B cell (primary cell): ENCODE measurements around the gene TUBA3C. TPM values are rescaled to one million over a fixed set of nuclear protein-coding genes. Genes with fewer than 3 reads are reported as not detected.

Source experiments
- ATAC-seq: fragments of 200-7000 bp; cut with Tn5 transposase; one replicate; pipeline ENCODE4 v1.10.0; 2021; ENCODE audit warnings: low read depth, mild to moderate bottlenecking, moderate number of reproducible peaks, moderate library complexity
- CTCF ChIA-PET: fragments of 350-600 bp; sonication (Branson Sonifier 250); formaldehyde crosslinking; loops from one replicate; lab custom pipeline; 2021; ENCODE audit warnings: antibody characterized with exemption, inconsistent platforms; lab: Charles Lee
- POLR2A ChIA-PET: fragments of 350-600 bp; sonication (Branson Sonifier 250); formaldehyde crosslinking; loops from one replicate; lab custom pipeline; 2021; ENCODE audit warnings: antibody characterized with exemption; lab: Charles Lee
- DNase-seq: peaks from one replicate; pipeline ENCODE4 v3.0.0; 2013
- H2AFZ ChIP-seq: 2 replicates; pipeline ENCODE4 v1.6.1; 2012; ENCODE audit warnings: mild to moderate bottlenecking, low read depth, low read length; ENCODE audit not compliant: insufficient read depth, poor library complexity, severe bottlenecking
- H3K27ac ChIP-seq, 2 donors: 1 replicate in 1 of 2; 2 replicates in 1 of 2; pipeline ENCODE4 v1.5.1; 2012 to 2013; ENCODE audit warnings: low read length in 2 of 2, mild to moderate bottlenecking in 2 of 2, moderate library complexity in 1 of 2
- H3K27me3 ChIP-seq, 4 experiments: fragments of 200-600 bp in 1 of 4; sonication (generic) in 1 of 4; replicated peaks in 1 of 4; 1 replicate in 2 of 4; 2 replicates in 2 of 4; pipeline versions ENCODE4 v1.6.1 to v1.7.0; 2013 to 2016; ENCODE audit warnings: low read length in 3 of 4, mild to moderate bottlenecking in 2 of 4, mixed read lengths in 1 of 4, moderate library complexity in 1 of 4; ENCODE audit not compliant: insufficient read depth in 4 of 4, control insufficient read depth in 3 of 4; ENCODE audit errors: control extremely low read depth in 1 of 4
- H3K36me3 ChIP-seq, 2 experiments: replicated peaks in 1 of 2; 1 replicate in 1 of 2; 2 replicates in 1 of 2; pipeline versions ENCODE4 v1.6.1 to v1.7.1; 2013; ENCODE audit warnings: low read length in 1 of 2; ENCODE audit not compliant: insufficient read depth in 2 of 2, control insufficient read depth in 1 of 2; ENCODE audit errors: control extremely low read depth in 1 of 2, extremely low read depth in 1 of 2
- H3K4me1 ChIP-seq, 2 donors: fragments of 200-600 bp in 1 of 2; sonication (generic) in 1 of 2; 1 replicate in 1 of 2; 2 replicates in 1 of 2; pipeline versions ENCODE4 v1.5.1 to v1.6.1; 2013 to 2017; ENCODE audit warnings: low read length in 2 of 2; ENCODE audit not compliant: control insufficient read depth in 2 of 2, insufficient read depth in 2 of 2
- H3K4me2 ChIP-seq: replicated peaks from 2 replicates; pipeline ENCODE3; 2012; ENCODE audit warnings: mild to moderate bottlenecking, low read depth, low read length; ENCODE audit not compliant: poor library complexity, severe bottlenecking
- H3K4me3 ChIP-seq, 5 experiments: fragments of 200-600 bp in 1 of 5; sonication (generic) in 1 of 5; 1 replicate in 3 of 5; 2 replicates in 2 of 5; pipeline versions ENCODE4 v1.5.1 to v1.7.0; 2011 to 2016; ENCODE audit warnings: low read length in 4 of 5, mild to moderate bottlenecking in 4 of 5, low read depth in 2 of 5, control low read depth in 1 of 5, moderate library complexity in 1 of 5; ENCODE audit not compliant: insufficient read depth in 1 of 5; ENCODE audit errors: control extremely low read depth in 1 of 5, extremely low read depth in 1 of 5
- H3K79me2 ChIP-seq: fragments of 200-600 bp; sonication (generic); one replicate; pipeline ENCODE4 v1.6.0; 2016; ENCODE audit warnings: low read length; ENCODE audit not compliant: control insufficient read depth, insufficient read depth
- H3K9ac ChIP-seq: fragments of 200-600 bp; sonication (generic); 2 replicates; pipeline ENCODE4 v1.6.1; 2017; ENCODE audit warnings: mild to moderate bottlenecking, low read length, moderate library complexity
- H3K9me3 ChIP-seq, 3 donors: one replicate each; pipeline versions ENCODE4 v1.6.1 to v1.7.1; 2013; ENCODE audit warnings: low read length in 2 of 3; ENCODE audit not compliant: control insufficient read depth in 2 of 3, insufficient read depth in 1 of 3; ENCODE audit errors: control extremely low read depth in 1 of 3
- H4K20me1 ChIP-seq: 2 replicates; pipeline ENCODE4 v1.6.0; 2012; ENCODE audit warnings: mild to moderate bottlenecking, low read length; ENCODE audit not compliant: insufficient read depth, control insufficient read depth, poor library complexity, severe bottlenecking
- H3K27ac Mint-ChIP-seq: one replicate; pipeline ENCODE4 v1.8.0; 2021; ENCODE audit warnings: mixed read lengths
- H3K27me3 Mint-ChIP-seq: one replicate; pipeline ENCODE4 v1.8.0; 2021; ENCODE audit warnings: mixed read lengths
- H3K4me1 Mint-ChIP-seq: one replicate; pipeline ENCODE4 v1.8.0; 2021; ENCODE audit warnings: mixed read lengths
- H3K4me3 Mint-ChIP-seq: one replicate; pipeline ENCODE4 v1.8.0; 2021; ENCODE audit warnings: mixed read lengths
- H3K9me3 Mint-ChIP-seq: one replicate; pipeline ENCODE4 v1.8.0; 2022; ENCODE audit warnings: mixed read lengths; ENCODE audit not compliant: insufficient read depth
- CTCF ChIP-seq: fragments of 200-600 bp; IDR thresholded peaks from one replicate; pipeline ENCODE4 v1.8.0; 2022; ENCODE audit warnings: antibody characterized with exemption, mild to moderate bottlenecking
- EZH2 ChIP-seq: IDR thresholded peaks from 2 replicates; pipeline ENCODE4 v1.6.1; 2012; ENCODE audit warnings: borderline replicate concordance, low read depth, mild to moderate bottlenecking, moderate library complexity, low read length; ENCODE audit not compliant: insufficient read depth, poor library complexity, severe bottlenecking
- WGBS: methylation state at CpG from one replicate; pipeline ENCODE4 v1.1.5; 2013; ENCODE audit warnings: missing lambda C conversion rate; ENCODE audit not compliant: insufficient coverage; 5-methylcytosine and 5-hydroxymethylcytosine counted together
- intact Hi-C: fragments of 100-400 bp; cut with micrococcal nuclease; formaldehyde crosslinking; loops from one replicate; pipeline ENCODE4 v1.10.0; 2022
- polyA plus RNA-seq: library from polyadenylated mRNA; depleted of rRNA; stranded (reverse); fragments of >200 nt; gene quantifications from 2 replicates; pipeline ENCODE4 v1.2.3, GENCODE V29; 2012
- total RNA-seq, 2 donors: library from RNA; stranded (reverse); fragments of 120-200 nt in 1 of 2; gene quantifications; 1 replicate in 1 of 2; 2 replicates in 1 of 2; pipeline versions ENCODE4 v1.2.3 to v1.2.4, GENCODE V29; 2013 to 2022

The TUBA3C gene
- total and polyA plus RNA-seq, 2 donors (not counting 1 experiment from before 2014, with no cell fraction given), result not detected

GRCh38 chr13:19152403-19152802 lies 29.2 kb downstream of the TUBA3C start:
- Histone ChIP-seq H3K9ac (no peak overlapping the region), H3K4me3 (no peak overlapping the region), H3K27ac (no peak overlapping the region), H3K36me3 (no peaks in the 10 kb centered on the region), H2AFZ (no peak overlapping the region), H3K79me2 (no peaks in the 10 kb centered on the region), H3K4me2 (no peak overlapping the region), H3K27me3 (no peaks in the 10 kb centered on the region), H3K9me3 (peaks cover 0 to 62% (median 0%) of the 10 kb centered on the region in 3 donors), H3K4me1 (no peaks in the 10 kb centered on the region), H4K20me1 (no peaks in the 10 kb centered on the region)
- Mint-ChIP-seq H3K27ac (no peak overlapping the region), H3K4me1 (no peaks in the 10 kb centered on the region), H3K4me3 (no peak overlapping the region), H3K27me3 (no peaks in the 10 kb centered on the region), H3K9me3 (peaks cover 13% of the 10 kb centered on the region)
- DNase-seq (no peak), ATAC-seq (no peak)
- 74% methylated on average over 5 of the region's 5 CpGs for WGBS
- ChIA-PET POLR2A (no interaction called here), CTCF (no interaction called here)
- intact Hi-C loops, result no loop called here
- TF ChIP-seq CTCF (no peak), EZH2 (no peak)

DNA sequence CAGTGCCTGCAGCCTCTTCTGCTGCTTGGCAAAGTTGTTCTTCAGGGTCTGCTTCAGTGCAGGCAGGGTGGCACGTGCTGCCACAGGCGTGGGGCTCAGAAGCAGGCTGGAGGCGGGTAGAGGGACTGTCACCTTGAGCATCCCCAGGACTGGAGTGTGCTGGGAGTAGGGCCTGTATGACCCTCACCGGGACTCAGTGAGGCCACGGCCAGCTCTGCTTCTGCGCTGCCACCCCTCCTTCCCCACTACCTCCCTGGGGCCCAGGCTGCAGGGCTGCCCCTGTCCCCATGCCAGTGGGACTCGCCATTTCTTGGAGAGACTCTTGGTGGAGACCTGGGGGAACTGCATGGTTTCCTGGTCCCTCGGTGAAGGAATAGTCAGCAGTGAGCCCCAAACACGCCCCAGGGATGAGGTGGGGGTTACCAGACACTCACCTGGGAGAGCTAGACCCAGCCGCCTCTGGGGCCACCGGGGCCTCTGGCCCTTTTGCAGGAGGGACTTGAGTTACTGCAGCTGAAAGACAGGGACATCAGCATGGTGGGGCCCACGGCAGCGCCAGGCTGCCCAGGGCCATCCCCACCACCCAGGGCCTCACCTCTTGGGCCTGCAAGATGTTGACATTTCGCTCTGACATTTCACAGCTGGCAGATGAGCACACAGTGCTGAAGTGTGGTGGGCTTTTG lies 29.9 kb downstream of the TUBA3C start:
- Histone ChIP-seq H3K27ac (no peak overlapping the region), H3K9me3 (peaks cover 0 to 62% (median 0%) of the 10 kb centered on the region in 3 donors), H3K9ac (no peak overlapping the region), H2AFZ (no peak overlapping the region), H3K4me1 (no peaks in the 10 kb centered on the region), H3K79me2 (no peaks in the 10 kb centered on the region), H3K36me3 (no peaks in the 10 kb centered on the region), H4K20me1 (no peaks in the 10 kb centered on the region), H3K4me2 (no peak overlapping the region), H3K4me3 (no peak overlapping the region), H3K27me3 (no peaks in the 10 kb centered on the region)
- H3K27me3 Mint-ChIP-seq, result no peaks in the 10 kb centered on the region
- H3K9me3 Mint-ChIP-seq, result peaks cover 13% of the 10 kb centered on the region
- TF ChIP-seq CTCF (no peak), EZH2 (no peak)
- no peak overlapping the region for H3K4me3 Mint-ChIP-seq
- no peaks in the 10 kb centered on the region for H3K4me1 Mint-ChIP-seq
- intact Hi-C loops, result no loop called here
- no peak overlapping the region for H3K27ac Mint-ChIP-seq
- ATAC-seq, result no peak
- ChIA-PET POLR2A (no interaction called here), CTCF (no interaction called here)
- 88% methylated on average over 11 of the region's 14 CpGs for WGBS
- DNase-seq, result no peak
